Esophagus squamous epithelium (tissue), 4 donors: Measurements from ENCODE around the gene DNAJC13.

Experiments used
- POLR2A ChIP-seq, 4 donors: fragments of 450-650 bp; IDR thresholded peaks; one replicate each; pipeline ENCODE4 v1.6.1; 2017; ENCODE audit warnings: antibody characterized with exemption in 4 of 4, mild to moderate bottlenecking in 4 of 4, moderate library complexity in 3 of 4
- TF ChIP-seq, protein P1 (sequence below), 6 experiments: fragments of 450-650 bp in 4 of 6; fragments of 200-600 bp in 2 of 6; sonication (generic) in 2 of 6; IDR thresholded peaks; one replicate each; pipeline ENCODE4 v1.5.1; 2016 to 2019; ENCODE audit warnings: antibody characterized with exemption in 6 of 6, mild to moderate bottlenecking in 4 of 6, moderate library complexity in 4 of 6

DNA sequence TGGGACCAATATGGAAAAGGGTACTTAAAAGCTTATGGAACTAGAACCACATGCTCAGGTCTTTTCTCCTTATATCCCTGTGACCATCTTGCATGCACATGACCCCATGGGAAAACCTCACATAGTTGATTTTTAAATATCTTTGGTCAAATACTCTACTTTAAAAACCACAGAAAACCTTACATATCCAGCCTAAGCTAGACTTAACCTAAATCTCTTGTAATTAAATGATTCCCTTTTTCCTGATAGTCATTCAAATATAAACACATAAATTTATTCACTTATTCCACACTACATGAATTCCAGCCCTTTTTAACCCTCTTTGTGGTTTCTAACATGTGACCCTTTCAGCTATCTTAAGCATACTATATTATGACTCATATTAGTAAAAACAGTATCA lies 46.8 kb downstream of the DNAJC13 start:
- TF ChIP-seq, protein P1, sequence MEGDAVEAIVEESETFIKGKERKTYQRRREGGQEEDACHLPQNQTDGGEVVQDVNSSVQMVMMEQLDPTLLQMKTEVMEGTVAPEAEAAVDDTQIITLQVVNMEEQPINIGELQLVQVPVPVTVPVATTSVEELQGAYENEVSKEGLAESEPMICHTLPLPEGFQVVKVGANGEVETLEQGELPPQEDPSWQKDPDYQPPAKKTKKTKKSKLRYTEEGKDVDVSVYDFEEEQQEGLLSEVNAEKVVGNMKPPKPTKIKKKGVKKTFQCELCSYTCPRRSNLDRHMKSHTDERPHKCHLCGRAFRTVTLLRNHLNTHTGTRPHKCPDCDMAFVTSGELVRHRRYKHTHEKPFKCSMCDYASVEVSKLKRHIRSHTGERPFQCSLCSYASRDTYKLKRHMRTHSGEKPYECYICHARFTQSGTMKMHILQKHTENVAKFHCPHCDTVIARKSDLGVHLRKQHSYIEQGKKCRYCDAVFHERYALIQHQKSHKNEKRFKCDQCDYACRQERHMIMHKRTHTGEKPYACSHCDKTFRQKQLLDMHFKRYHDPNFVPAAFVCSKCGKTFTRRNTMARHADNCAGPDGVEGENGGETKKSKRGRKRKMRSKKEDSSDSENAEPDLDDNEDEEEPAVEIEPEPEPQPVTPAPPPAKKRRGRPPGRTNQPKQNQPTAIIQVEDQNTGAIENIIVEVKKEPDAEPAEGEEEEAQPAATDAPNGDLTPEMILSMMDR (IDR thresholded peaks at IDR 0.05), result no peak
- TF ChIP-seq POLR2A (IDR thresholded peaks at IDR 0.05), result no peak
